Erythroblast (primary cell): ENCODE measurements around the gene TTC36.
A peak's percentile ranks its signal among the peaks of the same experiment; 100 is the strongest.

ENCODE experiments used
- GATA1 ChIP-seq: IDR thresholded peaks from 2 replicates; pipeline ENCODE4 v1.6.1; 2011; ENCODE audit warnings: low read depth, mild to moderate bottlenecking, control low read depth, low read length, moderate library complexity
- POLR2A ChIP-seq: IDR thresholded peaks from 2 replicates; pipeline ENCODE4 v1.6.1; 2011; ENCODE audit warnings: mild to moderate bottlenecking, low read length

DNA sequence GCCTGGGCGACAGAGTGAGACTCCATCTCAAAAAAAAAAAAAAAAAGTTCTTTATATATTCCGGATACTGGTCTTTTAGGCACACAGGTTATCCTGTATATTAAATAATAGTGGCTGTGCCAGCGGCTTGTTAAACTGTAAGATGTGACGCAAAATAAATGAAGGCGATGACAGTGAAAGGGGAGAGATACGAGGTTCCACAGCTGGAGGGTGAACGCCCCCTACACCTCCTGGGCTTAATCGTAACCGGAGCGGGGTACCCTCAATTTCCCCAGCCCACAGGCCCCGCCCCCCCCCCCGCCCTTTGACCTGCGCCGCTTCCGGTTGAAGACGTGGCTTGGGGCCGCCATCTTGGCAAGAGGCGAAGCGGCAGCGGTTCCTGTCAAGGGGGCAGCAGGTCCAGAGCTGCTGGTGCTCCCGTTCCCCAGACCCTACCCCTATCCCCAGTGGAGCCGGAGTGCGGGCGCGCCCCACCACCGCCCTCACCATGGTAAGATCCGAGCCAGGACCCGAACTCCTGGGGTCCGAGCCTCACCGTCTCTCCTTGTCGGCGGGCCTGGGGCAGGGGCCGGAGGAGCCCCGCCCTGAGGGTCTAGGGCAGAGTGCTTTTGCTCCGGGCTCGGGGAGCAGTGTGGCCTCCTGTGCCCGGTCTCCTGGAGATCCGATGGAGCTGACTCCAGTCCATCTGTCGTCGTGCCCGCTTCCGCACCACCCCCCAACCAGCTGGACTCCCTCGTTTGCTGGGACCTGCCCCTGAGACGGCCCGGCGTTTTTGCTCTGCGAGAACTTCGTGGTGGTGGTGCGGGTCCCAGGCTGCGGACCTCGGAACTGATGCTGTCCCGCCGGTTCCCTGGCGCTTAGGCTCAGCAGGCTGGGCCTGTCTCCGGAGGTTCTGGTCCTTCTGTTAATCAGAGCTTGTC is 45.0 kb downstream of the TTC36 start, which contains the start of gene ARCN1:
- TF ChIP-seq POLR2A (peak; percentile 63), GATA1 (no peak)
